Body of pancreas (tissue), 4 donors: ENCODE data around the gene THBS1.

Experiments
- POLR2A ChIP-seq, 3 donors: fragments of 450-650 bp; IDR thresholded peaks; one replicate each; pipeline ENCODE4 v1.6.1; 2016; ENCODE audit warnings: antibody characterized with exemption in 3 of 3, mild to moderate bottlenecking in 2 of 3
- TF ChIP-seq, protein P1 (sequence below), 7 experiments: fragments of 450-650 bp in 4 of 7; fragments of 200-600 bp in 3 of 7; sonication (generic) in 3 of 7; IDR thresholded peaks; one replicate each; pipeline ENCODE4 v1.5.1; 2016 to 2019; ENCODE audit warnings: antibody characterized with exemption in 7 of 7

DNA sequence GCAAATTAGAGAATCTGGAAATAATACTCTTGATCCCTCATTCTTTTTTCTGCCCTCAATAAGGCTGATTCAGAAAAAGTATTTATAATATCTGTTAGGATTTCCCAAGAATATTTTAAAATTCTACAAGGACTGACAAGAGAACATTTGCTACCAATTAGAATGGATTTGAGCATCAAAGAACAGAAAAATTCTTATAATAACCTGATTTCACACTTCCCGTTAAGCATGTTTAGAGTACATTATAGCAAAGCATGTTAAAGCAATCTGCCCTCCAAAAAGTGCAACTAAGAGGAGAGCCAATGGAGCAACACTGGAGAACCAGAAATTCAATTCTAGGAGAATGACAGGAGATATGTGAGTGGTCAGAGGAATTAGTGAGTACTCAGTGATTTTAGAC, 57.2 kb downstream of the THBS1 start:
- TF ChIP-seq, protein P1, sequence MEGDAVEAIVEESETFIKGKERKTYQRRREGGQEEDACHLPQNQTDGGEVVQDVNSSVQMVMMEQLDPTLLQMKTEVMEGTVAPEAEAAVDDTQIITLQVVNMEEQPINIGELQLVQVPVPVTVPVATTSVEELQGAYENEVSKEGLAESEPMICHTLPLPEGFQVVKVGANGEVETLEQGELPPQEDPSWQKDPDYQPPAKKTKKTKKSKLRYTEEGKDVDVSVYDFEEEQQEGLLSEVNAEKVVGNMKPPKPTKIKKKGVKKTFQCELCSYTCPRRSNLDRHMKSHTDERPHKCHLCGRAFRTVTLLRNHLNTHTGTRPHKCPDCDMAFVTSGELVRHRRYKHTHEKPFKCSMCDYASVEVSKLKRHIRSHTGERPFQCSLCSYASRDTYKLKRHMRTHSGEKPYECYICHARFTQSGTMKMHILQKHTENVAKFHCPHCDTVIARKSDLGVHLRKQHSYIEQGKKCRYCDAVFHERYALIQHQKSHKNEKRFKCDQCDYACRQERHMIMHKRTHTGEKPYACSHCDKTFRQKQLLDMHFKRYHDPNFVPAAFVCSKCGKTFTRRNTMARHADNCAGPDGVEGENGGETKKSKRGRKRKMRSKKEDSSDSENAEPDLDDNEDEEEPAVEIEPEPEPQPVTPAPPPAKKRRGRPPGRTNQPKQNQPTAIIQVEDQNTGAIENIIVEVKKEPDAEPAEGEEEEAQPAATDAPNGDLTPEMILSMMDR (IDR thresholded peaks at IDR 0.05), result no peak
- no peak for TF ChIP-seq POLR2A (IDR thresholded peaks at IDR 0.05)
